ENCODE results near the gene GAL.

DNA sequence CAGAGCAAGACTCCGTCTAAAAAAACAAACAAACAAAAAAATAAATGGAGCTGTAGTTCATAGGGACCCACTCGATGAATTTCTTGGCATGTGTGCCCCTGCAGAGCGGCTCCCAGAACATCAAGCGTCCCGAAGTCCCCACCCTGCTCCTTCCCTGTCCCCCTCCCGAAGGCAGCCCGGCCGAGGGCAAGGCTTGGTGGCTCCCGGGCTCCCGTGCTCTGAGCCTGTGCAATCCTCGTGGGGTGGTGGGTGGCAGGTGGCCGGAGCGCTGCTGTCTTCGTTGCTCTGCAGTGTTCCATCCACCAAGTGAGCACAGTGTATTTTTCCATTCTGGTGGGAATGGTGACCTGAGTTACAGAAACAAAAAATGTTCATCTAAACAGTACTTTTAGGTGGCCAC lies 33.5 kb upstream of the GAL start:
- TF ChIP-seq, protein P1, sequence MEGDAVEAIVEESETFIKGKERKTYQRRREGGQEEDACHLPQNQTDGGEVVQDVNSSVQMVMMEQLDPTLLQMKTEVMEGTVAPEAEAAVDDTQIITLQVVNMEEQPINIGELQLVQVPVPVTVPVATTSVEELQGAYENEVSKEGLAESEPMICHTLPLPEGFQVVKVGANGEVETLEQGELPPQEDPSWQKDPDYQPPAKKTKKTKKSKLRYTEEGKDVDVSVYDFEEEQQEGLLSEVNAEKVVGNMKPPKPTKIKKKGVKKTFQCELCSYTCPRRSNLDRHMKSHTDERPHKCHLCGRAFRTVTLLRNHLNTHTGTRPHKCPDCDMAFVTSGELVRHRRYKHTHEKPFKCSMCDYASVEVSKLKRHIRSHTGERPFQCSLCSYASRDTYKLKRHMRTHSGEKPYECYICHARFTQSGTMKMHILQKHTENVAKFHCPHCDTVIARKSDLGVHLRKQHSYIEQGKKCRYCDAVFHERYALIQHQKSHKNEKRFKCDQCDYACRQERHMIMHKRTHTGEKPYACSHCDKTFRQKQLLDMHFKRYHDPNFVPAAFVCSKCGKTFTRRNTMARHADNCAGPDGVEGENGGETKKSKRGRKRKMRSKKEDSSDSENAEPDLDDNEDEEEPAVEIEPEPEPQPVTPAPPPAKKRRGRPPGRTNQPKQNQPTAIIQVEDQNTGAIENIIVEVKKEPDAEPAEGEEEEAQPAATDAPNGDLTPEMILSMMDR (IDR thresholded peaks at IDR 0.05), result no peak
- TF ChIP-seq POLR2A (IDR thresholded peaks at IDR 0.05), result no peak
